GM23338 (cell line): Measurements from ENCODE around the gene NEK11.

Experiments
- EZH2phosphoT487 ChIP-seq: fragments of 200-600 bp; sonication (generic); IDR thresholded peaks from one replicate; pipeline ENCODE4 v1.8.1; 2018; ENCODE audit warnings: antibody characterized with exemption; ENCODE audit not compliant: unreplicated experiment
- POLR2AphosphoS5 ChIP-seq: IDR thresholded peaks from 2 replicates; pipeline ENCODE4 v1.6.1; 2016; ENCODE audit warnings: antibody characterized with exemption, low read depth
- TF ChIP-seq, protein P1 (sequence below): IDR thresholded peaks from 2 replicates; pipeline ENCODE4 v1.6.1; 2016; ENCODE audit warnings: antibody characterized with exemption
- TF ChIP-seq, protein P2 (sequence below), 2 experiments: fragments of 200-600 bp in 1 of 2; sonication (generic) in 1 of 2; conservative IDR thresholded peaks; 2 replicates each; pipeline versions ENCODE4 v1.5.1 to v1.6.1; 2016 to 2017; ENCODE audit warnings: antibody characterized with exemption in 2 of 2, low read depth in 2 of 2, mild to moderate bottlenecking in 2 of 2, moderate library complexity in 1 of 2
- TF ChIP-seq, protein P3 (sequence below): IDR thresholded peaks from one replicate; pipeline ENCODE4 v1.6.1; 2018; ENCODE audit warnings: antibody characterized with exemption; ENCODE audit not compliant: unreplicated experiment

DNA sequence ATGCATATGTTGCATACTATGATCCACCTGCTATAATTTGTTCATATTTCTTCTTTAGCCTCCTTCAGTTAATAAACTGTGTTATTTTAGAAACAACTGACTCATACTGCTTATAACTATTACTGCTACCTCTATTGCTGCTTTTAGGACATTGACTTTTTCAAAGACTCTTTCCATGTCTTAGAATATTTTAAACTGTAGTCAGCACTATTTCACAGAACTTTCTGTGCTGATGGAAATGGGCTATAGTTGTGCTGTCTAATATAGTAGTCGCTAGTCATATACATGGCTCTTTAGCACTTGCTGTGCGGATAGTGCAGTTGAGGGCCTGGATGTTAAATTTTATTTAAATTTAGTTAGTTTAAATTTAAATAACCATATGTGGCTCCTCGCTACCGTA lies 55.6 kb downstream of the NEK11 start:
- TF ChIP-seq, protein P1, sequence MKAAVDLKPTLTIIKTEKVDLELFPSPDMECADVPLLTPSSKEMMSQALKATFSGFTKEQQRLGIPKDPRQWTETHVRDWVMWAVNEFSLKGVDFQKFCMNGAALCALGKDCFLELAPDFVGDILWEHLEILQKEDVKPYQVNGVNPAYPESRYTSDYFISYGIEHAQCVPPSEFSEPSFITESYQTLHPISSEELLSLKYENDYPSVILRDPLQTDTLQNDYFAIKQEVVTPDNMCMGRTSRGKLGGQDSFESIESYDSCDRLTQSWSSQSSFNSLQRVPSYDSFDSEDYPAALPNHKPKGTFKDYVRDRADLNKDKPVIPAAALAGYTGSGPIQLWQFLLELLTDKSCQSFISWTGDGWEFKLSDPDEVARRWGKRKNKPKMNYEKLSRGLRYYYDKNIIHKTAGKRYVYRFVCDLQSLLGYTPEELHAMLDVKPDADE = no peak
- TF ChIP-seq POLR2AphosphoS5 = no peak
- TF ChIP-seq, protein P2, sequence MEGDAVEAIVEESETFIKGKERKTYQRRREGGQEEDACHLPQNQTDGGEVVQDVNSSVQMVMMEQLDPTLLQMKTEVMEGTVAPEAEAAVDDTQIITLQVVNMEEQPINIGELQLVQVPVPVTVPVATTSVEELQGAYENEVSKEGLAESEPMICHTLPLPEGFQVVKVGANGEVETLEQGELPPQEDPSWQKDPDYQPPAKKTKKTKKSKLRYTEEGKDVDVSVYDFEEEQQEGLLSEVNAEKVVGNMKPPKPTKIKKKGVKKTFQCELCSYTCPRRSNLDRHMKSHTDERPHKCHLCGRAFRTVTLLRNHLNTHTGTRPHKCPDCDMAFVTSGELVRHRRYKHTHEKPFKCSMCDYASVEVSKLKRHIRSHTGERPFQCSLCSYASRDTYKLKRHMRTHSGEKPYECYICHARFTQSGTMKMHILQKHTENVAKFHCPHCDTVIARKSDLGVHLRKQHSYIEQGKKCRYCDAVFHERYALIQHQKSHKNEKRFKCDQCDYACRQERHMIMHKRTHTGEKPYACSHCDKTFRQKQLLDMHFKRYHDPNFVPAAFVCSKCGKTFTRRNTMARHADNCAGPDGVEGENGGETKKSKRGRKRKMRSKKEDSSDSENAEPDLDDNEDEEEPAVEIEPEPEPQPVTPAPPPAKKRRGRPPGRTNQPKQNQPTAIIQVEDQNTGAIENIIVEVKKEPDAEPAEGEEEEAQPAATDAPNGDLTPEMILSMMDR (conservative IDR thresholded peaks at IDR 0.05; ENCODE audit: low read depth in 2 of 2) = no peak
- TF ChIP-seq EZH2phosphoT487 = no peak
- TF ChIP-seq, protein P3, sequence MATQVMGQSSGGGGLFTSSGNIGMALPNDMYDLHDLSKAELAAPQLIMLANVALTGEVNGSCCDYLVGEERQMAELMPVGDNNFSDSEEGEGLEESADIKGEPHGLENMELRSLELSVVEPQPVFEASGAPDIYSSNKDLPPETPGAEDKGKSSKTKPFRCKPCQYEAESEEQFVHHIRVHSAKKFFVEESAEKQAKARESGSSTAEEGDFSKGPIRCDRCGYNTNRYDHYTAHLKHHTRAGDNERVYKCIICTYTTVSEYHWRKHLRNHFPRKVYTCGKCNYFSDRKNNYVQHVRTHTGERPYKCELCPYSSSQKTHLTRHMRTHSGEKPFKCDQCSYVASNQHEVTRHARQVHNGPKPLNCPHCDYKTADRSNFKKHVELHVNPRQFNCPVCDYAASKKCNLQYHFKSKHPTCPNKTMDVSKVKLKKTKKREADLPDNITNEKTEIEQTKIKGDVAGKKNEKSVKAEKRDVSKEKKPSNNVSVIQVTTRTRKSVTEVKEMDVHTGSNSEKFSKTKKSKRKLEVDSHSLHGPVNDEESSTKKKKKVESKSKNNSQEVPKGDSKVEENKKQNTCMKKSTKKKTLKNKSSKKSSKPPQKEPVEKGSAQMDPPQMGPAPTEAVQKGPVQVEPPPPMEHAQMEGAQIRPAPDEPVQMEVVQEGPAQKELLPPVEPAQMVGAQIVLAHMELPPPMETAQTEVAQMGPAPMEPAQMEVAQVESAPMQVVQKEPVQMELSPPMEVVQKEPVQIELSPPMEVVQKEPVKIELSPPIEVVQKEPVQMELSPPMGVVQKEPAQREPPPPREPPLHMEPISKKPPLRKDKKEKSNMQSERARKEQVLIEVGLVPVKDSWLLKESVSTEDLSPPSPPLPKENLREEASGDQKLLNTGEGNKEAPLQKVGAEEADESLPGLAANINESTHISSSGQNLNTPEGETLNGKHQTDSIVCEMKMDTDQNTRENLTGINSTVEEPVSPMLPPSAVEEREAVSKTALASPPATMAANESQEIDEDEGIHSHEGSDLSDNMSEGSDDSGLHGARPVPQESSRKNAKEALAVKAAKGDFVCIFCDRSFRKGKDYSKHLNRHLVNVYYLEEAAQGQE = no peak
